Osteoblast (primary cell): ENCODE data around the gene FBLN7. TPM values are rescaled to one million over a fixed set of nuclear protein-coding genes. Genes with fewer than 3 reads are reported as not detected.

Experiments
- DNase-seq: peaks from one replicate; pipeline ENCODE4 v3.0.0; 2011; ENCODE audit warnings: low spot score, mixed read lengths; ENCODE audit not compliant: insufficient read length; ENCODE audit errors: missing footprints
- H2AFZ ChIP-seq: 2 replicates; pipeline ENCODE4 v1.6.0; 2011; ENCODE audit warnings: mild to moderate bottlenecking, low read length
- H3K27ac ChIP-seq: 2 replicates; pipeline ENCODE4 v1.5.1; 2011; ENCODE audit warnings: mild to moderate bottlenecking, low read depth, low read length, moderate library complexity
- H3K27me3 ChIP-seq: 2 replicates; pipeline ENCODE4 v1.6.0; 2012; ENCODE audit warnings: mild to moderate bottlenecking, control low read depth, inconsistent platforms, low read length, moderate library complexity; ENCODE audit not compliant: insufficient read depth
- H3K36me3 ChIP-seq: 2 replicates; pipeline ENCODE4 v1.5.1; 2011; ENCODE audit warnings: mild to moderate bottlenecking, low read length, control low read depth, moderate library complexity; ENCODE audit not compliant: insufficient read depth
- H3K4me1 ChIP-seq: 2 replicates; pipeline ENCODE4 v1.5.1; 2011; ENCODE audit warnings: mild to moderate bottlenecking, low read length, control low read depth, moderate library complexity; ENCODE audit not compliant: insufficient read depth
- H3K4me2 ChIP-seq: 2 replicates; pipeline ENCODE4 v1.6.0; 2011; ENCODE audit warnings: mild to moderate bottlenecking, low read length; ENCODE audit not compliant: insufficient read depth
- H3K4me3 ChIP-seq: fragments of 200-600 bp; sonication (generic); 3 replicates; pipeline ENCODE4 v1.5.1; 2012; ENCODE audit warnings: mild to moderate bottlenecking, low read length, inconsistent platforms; ENCODE audit not compliant: insufficient read depth
- H3K79me2 ChIP-seq: 2 replicates; pipeline ENCODE4 v1.6.0; 2012; ENCODE audit warnings: mild to moderate bottlenecking, low read length, control low read depth, inconsistent platforms; ENCODE audit not compliant: insufficient read depth
- H3K9me3 ChIP-seq: 2 replicates; pipeline ENCODE4 v1.5.1; 2011; ENCODE audit warnings: low read depth, low read length, control low read depth
- H4K20me1 ChIP-seq: 2 replicates; pipeline ENCODE4 v1.6.0; 2012; ENCODE audit warnings: mild to moderate bottlenecking, low read length, control low read depth; ENCODE audit not compliant: insufficient read depth
- CTCF ChIP-seq: IDR thresholded peaks from 2 replicates; pipeline ENCODE4 v1.5.1; 2011; ENCODE audit warnings: mild to moderate bottlenecking, low read depth, low read length, moderate library complexity; ENCODE audit errors: extremely low read depth
- total RNA-seq: library from RNA; depleted of rRNA; stranded (reverse); fragments of >200 nt; gene quantifications from 2 replicates; pipeline ENCODE4 v1.2.3, GENCODE V29; 2012

The FBLN7 gene
- 5.3 and 5.8 TPM in 2 replicates for total RNA-seq

- peak within 1 kb of the TSS; percentile 75 for H3K27ac ChIP-seq
- peak within 1 kb of the TSS; percentile 86 for H3K4me2 ChIP-seq
- no peaks in the 10 kb centered on the region for H4K20me1 ChIP-seq
- DNase-seq = peak; percentile 89
- H3K27me3 ChIP-seq = no peaks in the 10 kb centered on the region
- no peak for TF ChIP-seq CTCF
- H2AFZ ChIP-seq = peak within 1 kb of the TSS; percentile 77
- peaks cover 5% of the 10 kb centered on the region for H3K4me1 ChIP-seq
- H3K79me2 ChIP-seq = no peaks in the 10 kb centered on the region
- H3K4me3 ChIP-seq = peak within 1 kb of the TSS; percentile 72
- H3K36me3 ChIP-seq = no peaks in the 10 kb centered on the region
- no peaks in the 10 kb centered on the region for H3K9me3 ChIP-seq
Observed at GRCh38 chr2:112138159-112139032, at the start of gene FBLN7. Gene FBLN7 (plus strand): TSS chr2:112138385. CDS start chr2:112138656, 271 bp downstream.

- TF ChIP-seq CTCF = no peak
- Histone ChIP-seq H2AFZ (no peak overlapping the region), H3K36me3 (peaks cover 65% of the 10 kb centered on the region), H3K27me3 (no peaks in the 10 kb centered on the region), H4K20me1 (no peaks in the 10 kb centered on the region), H3K4me2 (no peak overlapping the region), H3K27ac (no peak overlapping the region), H3K4me1 (peaks cover 20% of the 10 kb centered on the region), H3K4me3 (no peak overlapping the region), H3K79me2 (no peaks in the 10 kb centered on the region), H3K9me3 (no peaks in the 10 kb centered on the region)
- no peak for DNase-seq
Observed at GRCh38 chr2:112089375-112089774, 48.8 kb upstream of the FBLN7 start.

- DNase-seq = no peak
- Histone ChIP-seq H3K27me3 (no peaks in the 10 kb centered on the region), H2AFZ (no peak overlapping the region), H3K27ac (peak overlapping the region; percentile 38), H3K36me3 (peaks cover 46% of the 10 kb centered on the region), H3K4me3 (no peak overlapping the region), H3K4me2 (peak overlapping the region; percentile 12), H3K4me1 (peaks cover 20% of the 10 kb centered on the region), H4K20me1 (no peaks in the 10 kb centered on the region), H3K9me3 (no peaks in the 10 kb centered on the region), H3K79me2 (no peaks in the 10 kb centered on the region)
- no peak for TF ChIP-seq CTCF
Observed at GRCh38 chr2:112092286-112093041, 45.7 kb upstream of the FBLN7 start.

GRCh38 chr2:112093216-112093615, 45.0 kb upstream of the FBLN7 start:
- peaks cover 20% of the 10 kb centered on the region for H3K4me1 ChIP-seq
- H3K4me3 ChIP-seq = no peak overlapping the region
- TF ChIP-seq CTCF = no peak
- no peaks in the 10 kb centered on the region for H3K79me2 ChIP-seq
- H3K27ac ChIP-seq = peak overlapping the region; percentile 38
- no peak overlapping the region for H2AFZ ChIP-seq
- no peaks in the 10 kb centered on the region for H3K27me3 ChIP-seq
- H3K36me3 ChIP-seq = peaks cover 45% of the 10 kb centered on the region
- DNase-seq = no peak
- no peaks in the 10 kb centered on the region for H4K20me1 ChIP-seq
- no peaks in the 10 kb centered on the region for H3K9me3 ChIP-seq
- H3K4me2 ChIP-seq = peak overlapping the region; percentile 12
